Right forelimb (tissue), 1 donor: ENCODE results near the gene PHLDA3.
A peak's percentile ranks its signal among the peaks of the same experiment; 100 is the strongest.
"Not testable (repeated sequence)": the region's sequence is repeated elsewhere in the genome, so short reads cannot be mapped to it uniquely, and the experiment has no call there.

ENCODE experiments used
- DNase-seq: peaks from one replicate; pipeline ENCODE4 v3.0.0-alpha.2; 2018

The PHLDA3 gene

DNA sequence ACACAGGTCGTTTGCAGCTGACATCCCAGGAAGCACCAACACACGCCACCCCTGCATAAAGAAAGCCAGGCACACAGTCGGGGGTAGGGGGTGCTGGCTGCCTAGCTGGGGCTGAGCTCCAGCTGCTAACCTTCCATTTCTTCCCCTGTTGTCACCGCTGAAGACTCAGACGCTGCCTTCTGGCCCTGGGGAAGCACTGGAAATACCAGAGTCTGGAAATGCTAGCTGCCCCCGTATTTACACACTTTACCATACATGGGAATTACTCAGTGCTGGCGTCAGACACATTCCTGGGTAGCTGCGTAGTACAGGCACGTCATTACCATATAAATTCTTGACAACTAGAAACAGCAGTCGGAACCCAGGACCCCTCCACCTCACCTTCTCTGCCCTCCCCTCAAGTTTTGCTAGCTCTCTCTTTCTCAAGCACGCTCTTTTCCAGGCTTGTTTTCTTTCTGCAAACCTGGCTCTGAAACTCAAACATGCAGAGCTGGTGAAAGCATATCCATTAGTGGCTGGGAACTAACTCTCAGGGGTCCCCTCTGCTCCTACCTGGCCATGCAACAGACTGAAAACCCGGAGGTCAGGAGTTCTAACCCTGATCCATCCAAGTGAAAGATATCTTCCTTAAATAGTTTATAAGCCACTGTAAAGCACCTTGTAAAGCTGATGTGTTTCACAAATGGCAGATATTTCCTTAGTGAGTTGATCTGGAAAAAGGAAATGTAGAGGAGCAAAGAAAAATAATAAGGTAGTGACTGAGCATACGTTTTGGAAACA, 34.6 kb upstream of the PHLDA3 start:
- peak; percentile 64 for DNase-seq

DNA sequence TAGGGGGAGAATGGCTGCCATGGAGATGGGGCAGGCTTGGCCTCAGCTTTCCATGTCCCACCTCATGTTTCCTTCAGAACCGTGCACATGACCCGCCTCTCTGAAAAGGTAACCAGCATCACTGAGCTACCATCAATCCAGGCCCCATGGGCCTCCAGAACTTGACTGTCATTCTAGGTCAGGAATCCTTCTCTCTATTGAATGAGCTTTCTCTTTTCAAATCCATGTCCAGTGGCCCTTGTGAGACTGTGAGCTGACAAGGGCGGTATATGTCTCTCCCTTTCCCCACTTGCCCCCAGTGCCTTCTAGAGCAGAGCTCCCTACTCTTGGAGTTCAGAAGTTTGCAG, 33.5 kb upstream of the PHLDA3 start:
- peak; percentile 19 for DNase-seq

DNA sequence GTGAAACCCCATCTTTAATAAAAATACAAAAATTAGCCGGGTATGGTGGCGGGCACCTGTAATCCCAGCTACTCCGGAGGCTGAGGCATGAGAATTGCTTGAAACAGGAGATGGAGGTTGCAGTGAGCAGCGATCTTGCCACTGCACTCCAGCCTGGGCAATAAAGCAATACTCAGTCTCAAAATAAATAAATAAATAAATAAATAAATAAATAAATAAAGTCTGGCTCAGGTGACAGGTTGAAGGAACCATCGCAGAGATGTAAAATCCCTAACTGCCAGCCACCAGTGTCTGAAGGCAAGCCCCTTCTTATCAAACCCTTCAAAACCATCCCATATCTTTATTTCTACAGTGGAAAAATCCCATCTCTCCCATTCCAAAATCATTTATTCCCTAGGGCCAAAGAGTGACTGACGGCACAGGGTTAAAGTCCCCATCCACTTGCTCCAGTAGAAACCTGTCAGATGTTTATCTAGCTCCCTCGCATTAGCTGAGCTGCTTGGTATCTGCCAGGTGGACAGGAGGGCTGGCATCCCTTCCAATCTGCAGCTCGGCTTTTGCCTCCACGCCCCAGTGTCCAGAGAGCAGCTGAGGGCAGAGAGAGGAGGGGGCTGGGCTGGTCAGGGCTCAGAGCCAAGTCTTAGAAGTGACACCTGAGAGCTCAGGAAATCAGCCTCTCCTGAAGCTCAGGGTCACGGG, 33.0 kb upstream of the PHLDA3 start:
- DNase-seq = peak; percentile 15

DNA sequence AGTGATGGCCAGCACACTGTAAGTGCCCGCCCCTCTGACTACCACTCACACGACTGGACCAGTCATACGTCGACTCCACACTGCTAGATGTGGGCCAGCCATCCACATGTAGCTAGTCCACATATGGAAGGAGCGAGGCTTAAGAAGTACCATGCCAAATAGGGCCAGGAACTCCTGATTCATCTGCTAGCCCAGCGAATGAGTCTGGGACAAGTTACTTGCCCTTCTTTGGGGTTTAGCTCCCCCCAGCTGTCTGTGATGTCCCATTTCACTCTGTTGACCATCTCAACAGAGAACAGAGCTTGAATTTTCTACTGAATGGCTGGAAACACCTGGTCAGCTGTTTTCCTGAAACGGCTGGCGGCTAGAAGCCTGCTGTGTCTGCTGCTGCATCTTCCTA, 32.2 kb upstream of the PHLDA3 start:
- no peak for DNase-seq

DNA sequence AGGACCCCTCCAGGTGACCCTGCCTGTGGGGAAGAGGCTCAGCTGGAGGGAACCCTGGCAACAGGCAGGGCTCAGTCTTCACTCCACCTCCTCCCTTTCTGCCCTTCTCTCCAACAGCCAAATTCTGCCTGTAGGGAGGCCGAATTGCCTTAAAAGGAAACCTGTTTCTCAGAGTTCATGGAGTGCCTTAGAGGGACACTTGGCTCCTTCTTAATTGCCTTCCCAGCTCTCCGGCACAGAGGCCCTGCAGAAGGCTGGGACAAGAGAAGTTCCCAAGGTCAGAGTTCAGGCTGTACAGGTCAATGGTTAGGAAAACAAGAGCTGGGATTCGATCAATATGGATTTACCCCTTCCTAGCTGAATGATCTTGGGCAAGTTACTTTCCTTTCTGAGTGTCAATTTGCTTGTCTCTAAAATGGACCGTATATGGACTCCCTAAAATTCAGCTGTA, 31.7 kb upstream of the PHLDA3 start:
- DNase-seq = no peak

DNA sequence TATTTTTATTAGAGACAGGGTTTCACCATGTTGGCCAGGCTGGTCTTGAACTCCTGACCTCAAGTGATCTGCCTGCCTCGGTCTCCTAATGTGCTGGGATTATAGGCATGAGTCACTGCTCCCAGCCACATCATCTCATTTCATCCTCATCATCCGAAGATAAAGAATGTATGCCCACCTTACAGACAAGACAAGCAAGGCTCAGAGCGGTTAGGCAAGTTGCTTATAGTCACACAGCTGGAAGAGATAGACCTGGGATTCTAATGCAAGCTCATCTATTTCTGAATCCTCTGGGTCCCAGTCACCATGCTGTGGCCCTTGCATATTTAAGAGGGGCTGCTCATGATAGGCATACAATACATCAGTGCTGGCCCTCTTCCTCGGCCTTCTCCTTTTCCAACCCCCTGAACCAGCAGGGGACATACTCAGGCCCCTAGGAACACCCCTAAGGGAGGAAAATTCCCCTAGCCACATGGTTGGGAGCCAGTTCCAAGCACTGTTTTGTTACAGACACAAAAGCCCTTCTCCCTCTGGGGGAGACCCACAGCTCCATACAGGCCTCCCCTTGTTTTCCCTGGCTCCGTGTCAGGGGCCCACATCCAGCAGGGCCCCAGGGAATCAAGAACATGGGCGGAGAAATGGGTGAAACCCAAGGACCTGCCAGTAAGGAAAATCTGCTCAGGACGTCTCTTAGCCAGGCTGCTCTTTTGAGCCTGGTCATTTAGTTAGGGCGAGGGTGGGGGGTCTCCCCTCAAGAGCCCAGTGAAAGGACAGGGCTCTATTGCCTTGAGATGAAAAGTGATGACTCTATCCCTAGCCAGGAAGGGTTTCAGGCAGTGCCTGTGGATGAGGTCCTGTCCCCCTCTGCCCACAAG, 31.0 kb upstream of the PHLDA3 start:
- no peak for DNase-seq

DNA sequence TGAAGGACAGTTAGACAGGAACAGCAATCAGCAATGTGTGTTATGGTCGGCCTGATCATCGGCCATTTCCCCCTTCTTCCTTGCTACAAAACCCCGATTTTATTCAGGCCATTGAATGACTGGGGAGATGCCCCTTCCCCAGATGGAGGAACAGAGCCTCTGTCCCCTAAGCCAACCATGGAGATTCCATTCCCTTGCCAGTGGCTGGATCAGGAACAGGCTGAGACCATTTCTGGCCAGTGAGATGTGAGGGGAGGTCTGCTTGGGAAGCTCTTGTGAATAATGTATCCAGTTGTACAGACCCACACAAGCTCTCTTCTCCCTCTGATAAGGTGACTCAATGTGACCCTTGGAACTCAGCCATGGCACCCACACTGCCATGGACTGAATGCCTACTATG, 30.2 kb upstream of the PHLDA3 start:
- DNase-seq = no peak

DNA sequence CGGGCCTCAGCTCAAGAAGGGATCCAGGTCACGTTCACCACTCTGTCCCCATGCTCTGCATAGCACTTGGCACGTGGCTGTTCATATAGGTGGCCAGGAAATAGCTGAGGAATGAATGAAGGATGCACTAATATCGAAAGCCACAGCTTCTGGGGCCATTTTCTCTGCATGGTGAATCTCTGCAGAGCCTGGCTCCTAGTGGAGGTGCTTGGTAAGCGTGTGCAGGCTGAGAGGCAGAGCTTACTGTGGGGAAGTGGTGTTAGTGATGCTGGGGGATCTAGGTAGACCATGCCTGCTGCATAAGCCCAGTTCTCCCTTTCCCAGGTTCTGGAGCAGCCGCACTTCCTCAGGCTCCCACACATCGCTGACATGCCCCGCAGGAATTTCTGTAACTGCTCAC, 29.6 kb upstream of the PHLDA3 start:
- no peak for DNase-seq

DNA sequence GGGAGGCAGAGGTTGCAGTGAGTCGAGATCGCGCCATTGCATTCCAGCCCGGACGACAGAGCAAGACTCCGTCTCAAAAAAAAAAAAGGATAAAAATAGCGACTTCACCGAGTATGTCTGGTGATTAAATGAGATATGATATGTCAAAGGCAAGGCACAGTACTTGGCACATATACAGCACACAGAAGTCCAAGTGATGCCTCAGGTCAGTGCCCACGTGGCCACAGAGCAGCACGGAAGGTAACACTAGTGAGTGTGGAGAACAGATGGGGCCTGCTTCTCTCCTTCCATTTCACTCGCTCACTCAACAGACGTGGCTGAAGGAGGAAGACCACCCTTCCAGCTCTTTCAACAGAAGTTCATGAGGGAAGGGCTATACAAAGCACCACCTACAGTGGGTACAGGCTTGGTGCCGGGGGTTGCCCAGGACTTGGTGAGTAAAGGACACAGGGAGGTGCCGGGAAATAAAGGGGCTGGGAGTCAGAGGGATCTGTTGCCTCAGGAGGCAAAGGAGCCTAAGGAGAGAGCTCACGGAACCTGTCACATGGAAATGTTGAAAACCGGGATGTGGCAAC, 29.0 kb upstream of the PHLDA3 start:
- no peak for DNase-seq

DNA sequence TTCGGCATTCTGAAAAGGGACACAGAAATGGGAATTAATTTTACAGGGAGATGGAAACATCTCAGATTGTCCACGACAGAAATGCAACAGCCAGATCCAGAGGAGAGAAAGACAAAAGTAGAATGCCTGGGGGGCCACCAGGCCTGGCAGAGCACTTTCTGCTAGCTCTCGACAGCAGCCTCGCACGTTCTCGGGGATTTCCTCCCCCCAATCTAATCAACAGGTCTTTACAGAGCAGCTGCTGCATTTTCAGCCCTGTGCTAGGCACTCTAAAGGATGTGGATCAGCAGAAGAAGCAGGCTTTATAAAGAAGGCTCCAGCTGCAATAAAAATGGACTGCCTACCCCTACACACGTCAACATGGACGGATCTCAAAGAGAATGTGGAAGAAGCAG, 27.3 kb upstream of the PHLDA3 start:
- no peak for DNase-seq

DNA sequence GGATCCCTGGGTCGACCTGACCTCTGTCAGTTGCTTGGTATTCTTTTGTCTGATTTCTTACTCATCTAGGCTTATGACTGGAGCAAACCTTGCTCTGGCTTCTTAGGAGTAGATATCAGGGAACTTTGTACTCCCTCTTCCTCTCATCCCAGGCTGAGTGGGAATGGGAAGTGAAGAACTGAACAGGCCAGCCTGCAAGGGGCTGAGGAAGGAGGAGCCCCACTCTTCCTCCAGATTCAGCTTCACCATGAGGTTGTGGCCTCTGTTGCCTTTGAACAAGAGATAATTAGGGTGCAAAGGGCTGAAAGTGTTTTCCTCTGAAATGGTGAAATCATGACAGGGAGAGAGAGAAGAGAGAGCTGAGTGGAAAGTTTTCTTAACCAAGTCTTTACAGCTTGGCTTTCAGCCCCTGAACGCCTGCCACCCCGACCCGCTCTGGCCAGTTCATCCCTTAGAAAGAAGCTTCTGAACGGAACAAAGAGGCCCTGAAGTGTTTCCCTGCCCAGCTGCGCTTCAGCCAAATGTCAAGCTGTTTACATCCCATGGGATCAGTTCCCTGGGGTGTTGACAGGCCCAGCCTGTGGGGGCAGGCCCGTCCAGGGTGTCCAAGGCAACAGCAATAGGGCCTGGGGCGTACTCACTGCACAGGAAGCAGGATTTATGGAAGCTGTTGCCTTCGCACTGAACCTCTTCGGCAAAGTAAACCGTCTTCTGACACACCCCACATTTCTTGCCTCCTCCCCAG, 26.7 kb upstream of the PHLDA3 start:
- DNase-seq = peak; percentile 74

DNA sequence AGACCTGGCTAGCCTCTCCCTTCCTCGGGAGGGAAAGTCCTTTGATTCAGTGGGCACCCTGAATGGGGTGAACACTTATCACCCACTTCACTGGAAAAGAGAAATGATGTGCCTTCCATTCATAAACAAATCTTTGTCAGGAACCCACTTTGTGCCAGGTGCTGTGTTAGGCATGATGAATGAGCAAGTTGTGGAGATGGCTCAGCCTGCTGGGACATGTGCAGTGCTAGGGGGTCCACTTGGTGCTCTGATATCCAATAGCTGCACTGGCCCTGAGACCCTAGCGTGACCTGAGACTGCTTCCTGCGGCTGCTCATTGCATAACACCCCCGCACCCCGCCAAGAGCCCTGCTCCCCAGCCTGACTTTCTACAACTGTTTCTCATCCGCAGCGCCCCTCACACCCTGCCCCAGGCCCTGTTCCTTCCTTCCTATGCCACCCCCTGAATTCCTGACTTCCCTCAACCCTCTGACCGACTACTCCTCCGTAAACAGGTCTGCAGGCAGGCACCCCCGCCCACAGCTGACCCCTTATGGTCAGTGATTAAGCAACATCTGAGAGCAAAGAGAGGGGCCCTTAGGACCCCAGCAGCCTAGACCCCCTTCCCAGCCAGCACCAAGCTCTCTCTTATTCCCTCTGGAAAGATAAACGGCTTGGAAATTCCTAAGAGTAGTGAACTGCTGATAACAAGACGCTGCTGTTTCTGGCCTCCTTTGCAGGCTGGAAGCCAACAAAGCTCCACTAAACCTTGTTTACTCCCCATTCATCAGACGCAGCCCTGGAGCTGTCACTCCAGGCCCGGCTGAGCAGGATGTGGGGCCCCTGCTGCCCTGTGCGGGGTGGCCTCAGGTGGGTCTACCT, 25.0 kb upstream of the PHLDA3 start:
- no peak for DNase-seq

DNA sequence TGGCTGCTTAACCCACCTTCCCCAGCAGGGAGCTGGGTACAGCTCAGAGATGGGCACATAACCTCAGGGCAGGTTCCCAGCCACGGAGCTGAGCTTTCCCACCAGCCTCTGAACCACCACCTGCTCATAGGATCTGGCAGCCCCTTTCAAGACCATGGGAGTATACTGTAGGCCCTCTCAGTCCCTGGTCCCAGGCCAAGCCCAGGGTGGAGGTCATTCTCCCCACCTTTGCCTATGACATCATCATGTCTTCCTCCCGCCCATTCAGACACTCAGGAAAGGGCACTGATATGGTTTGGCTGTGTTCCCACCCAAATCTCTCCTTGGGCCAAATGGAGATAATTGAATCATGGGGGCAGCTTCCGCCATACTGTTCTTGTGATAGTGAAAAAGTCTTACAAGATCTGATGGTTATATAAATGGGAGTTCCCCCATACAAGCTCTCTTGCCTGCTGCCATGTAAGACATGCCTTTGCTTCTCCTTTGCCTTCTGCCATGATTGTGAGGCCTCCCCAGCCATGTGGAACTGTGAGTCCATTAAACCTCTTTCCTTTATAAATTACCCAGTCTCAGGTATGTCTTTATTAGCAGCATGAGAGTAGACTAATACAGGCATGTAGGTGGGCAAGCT, 24.2 kb upstream of the PHLDA3 start:
- not testable (repeated sequence) for DNase-seq

DNA sequence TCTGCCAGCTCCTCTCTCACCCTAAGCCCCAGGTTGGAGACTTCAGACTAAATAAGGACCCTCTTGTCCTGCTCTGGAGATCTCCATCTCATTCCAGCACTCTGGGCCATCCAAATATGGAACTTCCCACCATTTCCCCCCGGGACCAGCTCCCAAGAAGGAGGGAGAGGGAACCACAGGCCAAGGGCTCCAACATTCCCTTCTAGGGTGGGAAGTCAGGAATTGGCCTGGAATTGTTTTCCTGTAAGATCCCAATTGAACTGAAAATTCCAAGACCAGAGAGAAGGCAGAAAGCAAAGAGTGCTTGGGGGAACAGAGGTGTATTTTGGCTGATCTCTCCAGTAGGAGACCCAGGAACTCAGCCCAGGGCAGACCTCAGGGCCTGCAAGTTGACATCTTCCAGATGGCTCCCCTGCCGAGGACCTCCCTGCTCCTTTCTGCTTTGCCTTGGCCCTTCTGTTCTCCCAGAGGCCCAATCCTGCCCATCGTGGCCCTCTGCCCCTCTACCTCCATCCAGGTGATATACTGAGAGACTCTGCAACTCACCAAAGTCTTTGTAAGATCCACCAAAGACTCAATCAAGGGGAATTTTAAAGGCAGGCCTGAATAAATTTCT, 23.0 kb upstream of the PHLDA3 start:
- DNase-seq = no peak

DNA sequence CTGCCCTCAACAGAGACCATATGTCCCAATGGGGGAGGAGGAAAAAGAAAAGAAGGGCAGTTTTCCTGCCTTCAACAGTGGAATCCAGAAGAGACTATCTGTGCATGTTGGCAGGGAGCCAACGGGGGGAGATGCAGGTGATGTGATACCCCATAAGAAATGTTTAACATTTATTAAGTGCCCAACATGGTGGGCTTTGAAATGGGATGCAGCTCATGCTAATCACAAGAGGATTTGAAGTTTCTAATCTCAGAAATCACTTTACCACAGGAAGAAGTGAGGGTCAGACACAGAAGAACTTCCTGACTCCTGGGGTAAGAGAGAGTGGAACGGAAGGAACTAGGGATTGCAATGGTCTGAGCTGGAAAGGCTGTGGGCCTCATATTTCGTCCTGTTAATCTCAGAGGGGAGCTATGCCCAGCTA, 21.7 kb upstream of the PHLDA3 start:
- DNase-seq = no peak

DNA sequence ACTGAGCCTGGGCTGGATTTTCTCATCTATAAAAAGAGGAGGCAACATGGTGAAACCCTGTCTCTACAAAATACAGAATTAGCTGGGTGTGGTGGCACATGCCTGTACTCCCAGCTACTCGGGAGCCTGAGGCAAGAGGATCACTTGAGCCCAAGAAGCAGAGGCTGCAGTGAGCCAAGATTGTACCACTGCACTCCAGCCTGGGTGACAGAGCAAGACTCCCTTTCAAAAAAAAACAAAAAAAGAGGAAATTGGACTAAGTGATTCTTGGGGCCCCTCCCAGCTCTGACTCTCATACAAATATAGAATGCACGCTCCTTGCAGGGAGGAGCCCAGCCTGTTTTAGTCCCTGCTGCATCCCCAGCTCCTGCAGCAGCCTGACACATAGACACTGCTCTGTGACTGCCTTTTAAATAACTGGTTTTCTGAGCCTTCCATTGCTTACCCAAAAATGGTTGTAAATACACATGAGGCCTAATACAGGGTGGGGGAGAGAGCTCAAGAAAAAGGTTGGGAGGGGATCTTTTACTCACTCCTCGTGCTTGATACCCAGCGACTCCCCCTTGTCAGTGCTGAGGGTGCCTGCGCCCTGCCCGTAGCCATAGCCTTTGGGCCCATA, 20.8 kb upstream of the PHLDA3 start:
- DNase-seq = no peak

DNA sequence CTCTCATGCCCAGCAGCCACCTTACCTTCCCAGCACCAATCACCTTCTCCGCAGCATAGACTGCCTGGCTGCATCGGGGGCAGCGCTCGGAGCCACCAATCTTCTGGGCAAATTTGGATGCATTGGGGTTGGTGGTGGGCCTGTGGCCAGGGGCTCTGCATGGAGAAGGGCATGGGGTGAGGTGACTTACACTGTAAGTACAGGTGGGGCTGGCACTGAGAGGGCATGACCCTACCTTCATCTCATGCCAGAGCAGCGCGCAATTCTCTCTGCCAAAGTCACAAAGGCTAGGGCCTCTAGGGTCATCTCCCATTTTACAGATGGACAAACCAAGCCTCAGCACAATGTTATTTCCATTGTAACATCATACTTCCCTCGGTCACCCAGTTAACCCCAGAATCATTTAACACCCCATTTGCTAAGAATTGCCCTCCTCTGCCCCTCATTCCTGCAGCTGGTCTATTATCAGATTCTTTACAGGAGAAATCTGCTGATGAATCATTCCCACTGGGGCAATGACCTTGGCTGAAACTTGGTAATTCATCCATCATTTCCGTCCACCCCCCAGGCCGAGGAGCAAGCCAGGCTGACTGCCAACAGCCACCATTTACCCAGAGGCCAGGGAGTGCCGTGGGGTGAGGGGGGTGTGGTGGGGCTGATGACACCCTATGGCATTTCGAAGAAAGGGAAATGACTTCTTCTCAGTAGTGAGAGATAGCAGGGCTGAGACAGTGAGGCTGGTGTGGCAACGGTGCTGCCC, 20.0 kb upstream of the PHLDA3 start:
- no peak for DNase-seq

DNA sequence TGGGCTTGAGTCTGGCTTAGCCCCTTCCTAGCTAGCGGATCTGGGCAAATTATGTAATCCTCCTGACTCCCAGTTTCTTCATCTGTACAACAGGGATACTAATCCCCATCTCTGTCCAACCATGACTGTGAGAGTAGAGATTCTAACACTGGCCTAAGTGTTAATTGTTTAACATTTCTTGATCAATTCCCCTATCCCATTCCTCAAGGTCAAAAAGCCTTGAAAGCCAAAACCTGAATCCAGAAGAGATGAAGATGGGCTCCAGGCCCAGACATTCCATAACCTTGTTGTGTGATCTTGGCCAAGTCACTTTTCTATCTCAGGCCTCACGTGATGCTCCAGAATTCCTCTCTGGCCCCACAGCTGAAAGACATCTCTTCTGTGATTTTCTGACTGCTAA, 18.8 kb upstream of the PHLDA3 start:
- DNase-seq = no peak

DNA sequence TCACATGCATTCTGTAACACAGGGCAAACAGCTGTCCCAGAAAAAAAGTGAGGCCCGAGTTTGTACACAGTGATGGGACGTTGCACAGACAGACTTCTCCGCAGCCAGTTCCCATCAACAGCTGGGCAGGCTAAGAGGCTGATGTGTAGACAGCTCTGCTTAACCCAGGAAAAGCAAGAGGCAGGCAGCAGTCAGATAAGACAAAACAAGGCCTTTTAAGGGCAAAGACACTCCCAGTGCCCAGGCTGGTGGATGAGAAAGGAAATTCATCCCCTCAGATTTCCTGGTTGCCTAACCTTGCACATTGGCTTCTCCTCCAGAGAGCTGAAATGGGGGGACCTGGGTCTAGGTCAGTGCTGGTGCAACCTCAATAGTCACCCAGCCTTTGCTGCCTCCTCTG, 17.2 kb upstream of the PHLDA3 start:
- no peak for DNase-seq
